HCT116 (cell line): ENCODE measurements around the gene ZDHHC18. TPM values are rescaled to one million over a fixed set of nuclear protein-coding genes. Genes with fewer than 3 reads are reported as not detected.

Source experiments
- ATAC-seq: fragments of 200-7000 bp; cut with Tn5 transposase; 2 replicates; pipeline ENCODE4 v1.9.1; 2020; ENCODE audit warnings: mild to moderate bottlenecking, moderate library complexity
- BruUV-seq: library from RNA; stranded (reverse); fragments of 400-500 nt; replicated peaks from 2 replicates; lab custom pipeline; 2021; lab: Mats Ljungman, UMichigan
- CTCF ChIA-PET: fragments of 300-600 bp; sonication (Branson Sonifier 250); formaldehyde crosslinking; loops from one replicate; lab custom pipeline; 2021; ENCODE audit warnings: antibody characterized with exemption; lab: Charles Lee
- POLR2A ChIA-PET: fragments of 300-600, 350-600 bp; sonication (Branson Sonifier 250); formaldehyde crosslinking; loops from one replicate; lab custom pipeline; 2021; ENCODE audit warnings: antibody characterized with exemption; lab: Charles Lee
- RAD21 ChIA-PET, 2 experiments: fragments of 300-600 bp; sonication (Branson Sonifier 250); formaldehyde crosslinking; loops; one replicate each; lab custom pipeline; 2023; ENCODE audit warnings: low total read pairs in 2 of 2; ENCODE audit not compliant: uncharacterized antibody in 2 of 2, unreplicated experiment in 2 of 2, low non-redundant PET in 1 of 2; lab: Charles Lee
- DNase-seq: peaks from one replicate; pipeline ENCODE4 v3.0.0-alpha.2; 2010; ENCODE audit warnings: low read depth, low spot score
- H2AFZ ChIP-seq: fragments of 200-600 bp; shearing (Covaris generic), sonication (generic); 2 replicates; pipeline ENCODE4 v1.6.1; 2017; ENCODE audit warnings: low read depth, mixed run types, mixed read lengths, antibody characterized with exemption, low read length; ENCODE audit not compliant: poor library complexity, severe bottlenecking
- H3K27ac ChIP-seq: 2 replicates; pipeline ENCODE4 v1.5.1; 2012; ENCODE audit warnings: low read depth, low read length
- H3K27me3 ChIP-seq: fragments of 200-600 bp; sonication (generic); 2 replicates; pipeline ENCODE4 v1.6.1; 2016; ENCODE audit warnings: mixed run types, low read length, mixed read lengths; ENCODE audit not compliant: insufficient read depth
- H3K36me3 ChIP-seq, 2 experiments: fragments of 200-500 bp in 1 of 2; fragments of 200-600 bp in 1 of 2; sonication (Bioruptor generic) in 1 of 2; sonication (generic) in 1 of 2; 2 replicates each; pipeline versions ENCODE4 v1.5.1 to v1.6.1; 2014 to 2016; ENCODE audit warnings: low read length in 2 of 2, inconsistent platforms in 1 of 2, mixed read lengths in 1 of 2, mixed run types in 1 of 2; ENCODE audit not compliant: insufficient read depth in 2 of 2, control insufficient read depth in 1 of 2
- H3K4me1 ChIP-seq, 2 experiments: fragments of 200-600 bp in 1 of 2; sonication (generic) in 1 of 2; 2 replicates each; pipeline versions ENCODE4 v1.5.1 to v1.6.1; 2012 to 2017; ENCODE audit warnings: low read length in 2 of 2, inconsistent platforms in 1 of 2, mild to moderate bottlenecking in 1 of 2, mixed read lengths in 1 of 2, mixed run types in 1 of 2, moderate library complexity in 1 of 2; ENCODE audit not compliant: insufficient read depth in 2 of 2, control insufficient read depth in 1 of 2
- H3K4me2 ChIP-seq: fragments of 200-600 bp; sonication (generic); 2 replicates; pipeline ENCODE4 v1.6.1; 2017; ENCODE audit warnings: mixed run types, low read length, mixed read lengths
- H3K4me3 ChIP-seq, 2 experiments: fragments of 200-600 bp in 1 of 2; sonication (generic) in 1 of 2; replicated peaks in 1 of 2; 2 replicates each; pipeline ENCODE4 v1.5.1; 2011 to 2016; ENCODE audit warnings: low read length in 2 of 2, control low read depth in 1 of 2, low read depth in 1 of 2, mild to moderate bottlenecking in 1 of 2, mixed read lengths in 1 of 2, mixed run types in 1 of 2
- H3K79me2 ChIP-seq: fragments of 200-600 bp; sonication (generic); 2 replicates; pipeline ENCODE4 v1.6.1; 2017; ENCODE audit warnings: mild to moderate bottlenecking, mixed run types, low read length, moderate library complexity, mixed read lengths; ENCODE audit not compliant: insufficient read depth
- H3K9ac ChIP-seq: fragments of 200-600 bp; sonication (generic); 2 replicates; pipeline ENCODE4 v1.6.1; 2016; ENCODE audit warnings: low read length, mixed read lengths
- H3K9me2 ChIP-seq: fragments of 200-600 bp; sonication (generic), shearing (Covaris generic); 2 replicates; pipeline ENCODE4 v1.6.1; 2017; ENCODE audit warnings: mixed run types, mild to moderate bottlenecking, moderate library complexity; ENCODE audit not compliant: insufficient read depth
- H3K9me3 ChIP-seq, 2 experiments: fragments of 200-500 bp in 1 of 2; fragments of 200-600 bp in 1 of 2; sonication (Bioruptor generic) in 1 of 2; sonication (generic) in 1 of 2; 2 replicates each; pipeline ENCODE4 v1.6.1; 2014 to 2017; ENCODE audit warnings: low read length in 2 of 2, mixed read lengths in 2 of 2, inconsistent platforms in 1 of 2, low read depth in 1 of 2, mild to moderate bottlenecking in 1 of 2, mixed run types in 1 of 2, moderate library complexity in 1 of 2; ENCODE audit not compliant: control insufficient read depth in 1 of 2, insufficient read depth in 1 of 2
- H4K20me1 ChIP-seq: fragments of 200-600 bp; sonication (generic), shearing (Covaris generic); 2 replicates; pipeline ENCODE4 v1.6.1; 2017; ENCODE audit warnings: mixed run types, mild to moderate bottlenecking, moderate library complexity; ENCODE audit not compliant: insufficient read depth
- CEBPB ChIP-seq: IDR thresholded peaks from 2 replicates; pipeline ENCODE4 v1.6.1; 2012; ENCODE audit warnings: low read depth
- EGR1 ChIP-seq: IDR thresholded peaks from 2 replicates; pipeline ENCODE4 v1.6.1; 2012; ENCODE audit warnings: low read depth
- ELF1 ChIP-seq: IDR thresholded peaks from 2 replicates; pipeline ENCODE4 v1.6.1; 2012; ENCODE audit warnings: low read depth, borderline replicate concordance
- EZH2 ChIP-seq: fragments of 200-600 bp; sonication (generic); IDR thresholded peaks from 2 replicates; pipeline ENCODE4 v1.6.1; 2017; ENCODE audit warnings: antibody characterized with exemption, mixed run types
- FOSL1 ChIP-seq: IDR thresholded peaks from 2 replicates; pipeline ENCODE4 v1.6.1; 2012; ENCODE audit warnings: low read depth
- POLR2A ChIP-seq: IDR thresholded peaks from 2 replicates; pipeline ENCODE4 v1.7.0; 2011; ENCODE audit warnings: borderline replicate concordance; ENCODE audit not compliant: insufficient read depth, insufficient read length; ENCODE audit errors: extremely low read depth
- POLR2AphosphoS5 ChIP-seq: IDR thresholded peaks from 2 replicates; pipeline ENCODE4 v1.6.1; 2011; ENCODE audit warnings: mild to moderate bottlenecking, low read depth, low read length, moderate library complexity
- REST ChIP-seq: IDR thresholded peaks from 2 replicates; pipeline ENCODE4 v1.6.1; 2012; ENCODE audit warnings: low read depth
- SP1 ChIP-seq: IDR thresholded peaks from 2 replicates; pipeline ENCODE4 v1.6.1; 2012; ENCODE audit warnings: low read depth
- SRF ChIP-seq: IDR thresholded peaks from 2 replicates; pipeline ENCODE4 v1.6.1; 2012; ENCODE audit warnings: low read depth
- ZFX ChIP-seq: fragments of 450-650 bp; IDR thresholded peaks from 2 replicates; pipeline ENCODE4 v1.6.1; 2017
- ZNF274 ChIP-seq: fragments of 200-500 bp; sonication (Bioruptor generic); IDR thresholded peaks from 2 replicates; pipeline ENCODE4 v1.6.1; 2014; ENCODE audit warnings: mild to moderate bottlenecking, low read depth, low read length, inconsistent platforms
- intact Hi-C: fragments of 100-400 bp; cut with micrococcal nuclease; formaldehyde crosslinking; loops from 2 replicates; pipeline ENCODE4 v1.10.0; 2022
- total RNA-seq: library from RNA; stranded (reverse); gene quantifications from one replicate; pipeline ENCODE4 v1.2.1, GENCODE V29; 2021; ENCODE audit not compliant: unreplicated experiment
- TF ChIP-seq, protein P1 (sequence below): IDR thresholded peaks from 2 replicates; pipeline ENCODE4 v1.6.1; 2012

ZDHHC18 gene
- total RNA-seq, 1 experiment from 2014 or later, result 24.4 TPM

DNA sequence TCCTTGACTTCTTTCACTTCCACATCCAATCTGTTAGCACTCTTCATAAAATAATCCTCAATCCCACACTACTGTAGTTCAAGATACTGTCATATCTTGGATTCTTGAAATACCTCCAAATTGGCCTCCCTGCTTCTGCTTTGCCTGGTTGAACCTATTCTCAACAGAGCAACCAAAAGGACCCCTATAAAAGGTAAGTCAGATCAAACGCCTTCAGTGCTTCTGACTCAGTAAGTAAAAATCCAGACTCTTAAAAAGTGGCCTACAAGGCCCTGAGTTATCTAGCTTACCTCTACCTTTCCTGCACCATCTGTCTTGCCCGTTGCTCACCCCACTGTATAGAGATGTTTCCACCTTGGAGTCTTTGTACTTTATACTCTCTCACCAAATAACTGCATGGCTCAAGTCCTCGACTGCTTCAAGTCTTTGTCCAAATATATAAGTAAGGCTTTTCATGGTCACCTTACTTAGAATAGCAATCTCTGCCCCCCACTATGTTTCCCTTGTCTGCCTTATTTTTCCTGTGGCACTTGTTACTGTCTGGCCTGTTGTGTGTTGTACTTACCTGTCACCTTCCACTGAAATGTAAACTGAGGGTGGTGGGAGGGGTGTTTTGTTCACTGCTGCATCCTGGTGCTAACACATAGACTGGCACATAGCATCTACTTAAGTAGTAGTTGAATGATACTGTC is 43.8 kb upstream of the ZDHHC18 start:
- peaks cover 21 to 47% of the 10 kb centered on the region in 2 experiments for H3K4me1 ChIP-seq
- H2AFZ ChIP-seq, result no peak overlapping the region
- H3K27me3 ChIP-seq, result no peaks in the 10 kb centered on the region
- no peak overlapping the region for H3K4me3 ChIP-seq
- TF ChIP-seq SRF (no peak), POLR2AphosphoS5 (peak; percentile 7; the same call in 1 of the 2 replicates), POLR2A (no peak)
- H3K9me2 ChIP-seq, result no peaks in the 10 kb centered on the region
- peaks cover 21 to 34% of the 10 kb centered on the region in 2 experiments; a peak in 3 of 4 replicates for H3K36me3 ChIP-seq
- H3K9me3 ChIP-seq, result no peaks in the 10 kb centered on the region
- BruUV-seq, result no TSS peak
- H4K20me1 ChIP-seq, result 0 out of 2 replicates have a peak, but pooled peaks cover 3% of the 10 kb centered on the region
- ChIA-PET POLR2A (no interaction called here), CTCF (interaction anchor here (1.0 kb wide), 1 partner anchor 181 kb away, joined by 3 read pairs; no protein-coding TSS in a partner anchor), RAD21 (no interaction called here)
- no peak overlapping the region for H3K4me2 ChIP-seq
- DNase-seq (no peak), ATAC-seq (no peak)
- H3K79me2 ChIP-seq, result peaks cover 8% of the 10 kb centered on the region
- H3K9ac ChIP-seq, result no peak overlapping the region
- H3K27ac ChIP-seq, result no peak overlapping the region
- intact Hi-C loops, result no loop called here

DNA sequence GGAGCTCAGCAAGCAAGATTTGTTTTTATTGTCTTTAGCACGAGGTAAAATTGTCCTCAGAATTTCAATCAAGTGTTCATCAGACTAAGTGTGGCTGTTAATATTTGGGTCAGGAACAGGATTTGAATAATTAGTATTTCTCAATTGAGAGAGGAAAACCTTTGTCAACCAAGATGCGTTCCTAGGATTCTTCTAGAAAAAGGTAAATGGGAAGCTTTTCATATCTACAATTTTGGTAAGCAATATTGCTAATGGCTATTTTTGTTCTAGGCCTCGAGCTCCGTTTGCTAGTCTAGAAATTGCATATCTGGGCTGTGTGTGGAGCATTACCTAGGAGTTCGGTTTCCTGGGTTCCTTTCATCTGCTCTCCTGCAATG is 42.9 kb upstream of the ZDHHC18 start:
- no peak overlapping the region for H3K9ac ChIP-seq
- H3K4me3 ChIP-seq, result no peak overlapping the region
- ATAC-seq (no peak), DNase-seq (no peak)
- peaks cover 17 to 28% of the 10 kb centered on the region in 2 experiments; a peak in 3 of 4 replicates for H3K36me3 ChIP-seq
- H3K9me2 ChIP-seq, result no peaks in the 10 kb centered on the region
- H3K27ac ChIP-seq, result no peak overlapping the region
- H3K9me3 ChIP-seq, result no peaks in the 10 kb centered on the region
- ChIA-PET CTCF (interaction anchor here (1.0 kb wide), 1 partner anchor 182 kb away, joined by 3 read pairs; no protein-coding TSS in a partner anchor), RAD21 (no interaction called here), POLR2A (interaction anchor here (1.6 kb wide), 1 partner anchor 84 kb away, joined by 3 read pairs; no protein-coding TSS in a partner anchor)
- H3K4me2 ChIP-seq, result peak overlapping the region; percentile 20; the same call in 1 of the 2 replicates
- H4K20me1 ChIP-seq, result 0 out of 2 replicates have a peak, but pooled peaks cover 3% of the 10 kb centered on the region
- no peaks in the 10 kb centered on the region for H3K27me3 ChIP-seq
- no TSS peak for BruUV-seq
- intact Hi-C loops, result no loop called here
- peaks cover 21 to 52% of the 10 kb centered on the region in 2 experiments for H3K4me1 ChIP-seq
- peaks cover 8% of the 10 kb centered on the region for H3K79me2 ChIP-seq
- H2AFZ ChIP-seq, result no peak overlapping the region
- TF ChIP-seq ZNF274 (no peak), REST (no peak), CEBPB (no peak), ELF1 (no peak), EGR1 (no peak), POLR2A (no peak), FOSL1 (no peak), SP1 (no peak), ZFX (no peak), EZH2 (no peak)
- TF ChIP-seq, protein P1, sequence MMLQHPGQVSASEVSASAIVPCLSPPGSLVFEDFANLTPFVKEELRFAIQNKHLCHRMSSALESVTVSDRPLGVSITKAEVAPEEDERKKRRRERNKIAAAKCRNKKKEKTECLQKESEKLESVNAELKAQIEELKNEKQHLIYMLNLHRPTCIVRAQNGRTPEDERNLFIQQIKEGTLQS, result no peak
